NCI-H524 treated with DMSO at 0.1 percent for 48 hours (cell line): ENCODE data around the gene TAAR6.
A peak's percentile ranks its signal among the peaks of the same experiment; 100 is the strongest.
"Not testable (repeated sequence)": the region's sequence is repeated elsewhere in the genome, so short reads cannot be mapped to it uniquely, and the experiment has no call there.

Experiments used
- DNase-seq: peaks from one replicate; lab custom pipeline; 2025; lab: John Stamatoyannopoulos, UW

Gene TAAR6

GRCh38 chr6:132570221-132570777 lies at the start of gene TAAR6:
TAAR6 (plus strand) TSS chr6:132570322; CDS start chr6:132570322, 0 bp downstream.
- DNase-seq = no peak

GRCh38 chr6:132520953-132521352 lies 49.2 kb upstream of the TAAR6 start:
- DNase-seq = no peak

- DNase-seq = no peak
These were observed 45.5 kb upstream of the TAAR6 start for GRCh38 chr6:132524646-132525045.

- no peak for DNase-seq
These were observed 44.3 kb upstream of the TAAR6 start for GRCh38 chr6:132525866-132526265.

- DNase-seq = no peak
These were observed 43.7 kb upstream of the TAAR6 start for GRCh38 chr6:132526461-132526860.

- no peak for DNase-seq
These were observed 42.3 kb upstream of the TAAR6 start for GRCh38 chr6:132527791-132528190.

GRCh38 chr6:132530293-132530974 lies 39.7 kb upstream of the TAAR6 start:
- peak; percentile 40 for DNase-seq

- DNase-seq = not testable (repeated sequence)
These were observed 35.6 kb upstream of the TAAR6 start for GRCh38 chr6:132534546-132534945.

GRCh38 chr6:132537145-132537544 lies 33.0 kb upstream of the TAAR6 start:
- no peak for DNase-seq

GRCh38 chr6:132537977-132538376 lies 32.1 kb upstream of the TAAR6 start, which contains the start of gene TAAR9:
TAAR9 (plus strand) TSS chr6:132538277; CDS start chr6:132538290, 13 bp downstream.
- DNase-seq = no peak

GRCh38 chr6:132544826-132545225 lies 25.3 kb upstream of the TAAR6 start:
- DNase-seq = no peak

- DNase-seq = peak; percentile 26
These were observed 21.2 kb upstream of the TAAR6 start for GRCh38 chr6:132548746-132549463.

GRCh38 chr6:132551214-132551613 lies 18.9 kb upstream of the TAAR6 start:
- no peak for DNase-seq

- no peak for DNase-seq
These were observed 17.8 kb upstream of the TAAR6 start, which contains the start of gene TAAR8 for GRCh38 chr6:132552372-132552771. TAAR8 (plus strand) TSS chr6:132552672; CDS start chr6:132552693, 21 bp downstream.

- not testable (repeated sequence) for DNase-seq
These were observed 10.0 kb upstream of the TAAR6 start for GRCh38 chr6:132560087-132560486.

- no peak for DNase-seq
These were observed 3.7 kb upstream of the TAAR6 start for GRCh38 chr6:132566404-132566803.

- no peak for DNase-seq
These were observed 2.6 kb upstream of the TAAR6 start for GRCh38 chr6:132567566-132567965.

- DNase-seq = no peak
These were observed 1.5 kb upstream of the TAAR6 start for GRCh38 chr6:132568611-132569010.

GRCh38 chr6:132569170-132569569 lies 952 bp upstream of the TAAR6 start:
- no peak for DNase-seq

- no peak for DNase-seq
These were observed 1.7 kb downstream of the TAAR6 start for GRCh38 chr6:132571774-132572173.

- DNase-seq = no peak
These were observed 14.6 kb downstream of the TAAR6 start for GRCh38 chr6:132584698-132585097.

GRCh38 chr6:132587424-132587823 lies 17.3 kb downstream of the TAAR6 start:
- no peak for DNase-seq

- no peak for DNase-seq
These were observed 19.3 kb downstream of the TAAR6 start, which contains the start of gene TAAR5 for GRCh38 chr6:132589454-132589853. TAAR5 (minus strand) TSS chr6:132589741; CDS start chr6:132589686, 55 bp downstream.
